ENCODE data around the gene NGB. TPM values are rescaled to one million over a fixed set of nuclear protein-coding genes. Genes with fewer than 3 reads are reported as not detected.

Gene NGB, protein sequence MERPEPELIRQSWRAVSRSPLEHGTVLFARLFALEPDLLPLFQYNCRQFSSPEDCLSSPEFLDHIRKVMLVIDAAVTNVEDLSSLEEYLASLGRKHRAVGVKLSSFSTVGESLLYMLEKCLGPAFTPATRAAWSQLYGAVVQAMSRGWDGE
- total RNA-seq: 0.23 TPM in 1 of 2 replicates, not detected in the other

DNA sequence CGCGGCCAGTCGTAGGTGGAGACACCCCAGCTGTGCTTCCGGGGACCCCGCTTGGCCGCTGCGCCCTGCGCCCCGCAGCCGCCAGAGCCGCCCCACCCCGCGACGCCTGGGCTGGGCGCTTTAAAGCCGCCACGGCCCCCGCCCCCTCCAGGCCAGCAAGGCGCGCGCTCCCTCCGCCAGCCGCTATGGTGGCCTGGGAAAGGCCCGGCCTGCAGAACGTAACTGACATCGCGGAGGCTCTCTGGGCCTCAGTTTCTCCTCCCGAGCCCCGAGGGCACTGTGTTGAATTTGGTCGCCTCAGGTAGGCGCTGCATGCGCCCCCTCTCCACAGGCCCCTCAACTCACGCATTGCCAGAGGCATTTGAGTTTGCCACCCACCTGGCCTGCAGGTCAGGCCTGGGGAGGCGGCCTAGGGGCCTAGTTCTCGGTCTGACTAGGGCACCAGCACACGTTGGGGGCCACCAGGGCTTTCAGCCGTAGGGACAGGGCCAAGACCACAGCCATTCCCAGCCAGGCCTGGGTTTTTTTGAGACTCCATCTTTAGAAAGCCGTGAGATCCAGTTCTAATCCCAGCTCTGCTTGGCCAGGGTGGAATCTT is at the start of gene NGB:
Gene NGB (minus strand): TSS at position 94 of the 598 bp plus-strand sequence. CDS start 269 bp downstream, outside the sequence.

DNA sequence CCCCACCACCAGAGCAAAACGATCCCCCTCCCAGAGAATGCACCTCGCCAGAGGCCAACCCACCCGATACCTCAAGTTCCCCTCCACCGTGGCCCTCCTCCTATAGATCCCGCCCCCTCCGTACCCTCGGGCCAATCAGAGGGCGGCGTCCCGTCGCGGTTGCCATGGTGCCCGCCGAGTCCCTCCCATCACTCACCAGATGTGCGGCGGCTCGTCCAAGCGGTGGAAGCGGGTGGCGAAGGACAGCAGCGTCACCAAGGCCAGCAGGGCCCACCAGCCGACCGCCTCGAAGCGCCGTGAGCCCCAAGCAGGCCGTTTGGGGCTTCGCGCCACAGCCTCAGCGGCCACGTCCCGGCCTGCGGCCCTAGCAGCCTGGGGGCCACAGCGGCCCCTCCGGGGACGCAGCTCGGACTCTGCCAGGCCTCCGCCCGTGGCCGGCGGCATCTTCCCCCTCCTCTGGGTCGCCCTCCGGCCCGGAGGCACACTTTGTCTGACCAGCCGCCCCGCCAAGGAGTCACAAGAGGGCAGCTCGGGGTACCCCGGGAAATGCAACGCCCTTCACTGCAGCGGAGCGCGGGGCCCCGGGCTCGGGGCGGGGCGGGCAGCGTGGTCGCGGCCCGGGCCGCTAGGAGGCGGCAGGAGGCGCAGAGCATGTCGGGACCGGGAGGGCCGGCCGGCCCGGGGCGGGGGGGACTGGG is 49.4 kb upstream of the NGB start, which contains the start of gene POMT2:
Gene POMT2 (minus strand): TSS at position 646 of the 698 bp plus-strand sequence. CDS start 202 bp downstream, at position 444.

Other genes starting within 250 kb of the NGB start
- 29.6 and 37.4 TPM in 2 replicates for gene IRF2BPL, start 242.5 kb downstream of the NGB start, total RNA-seq
- 13.1 and 16.5 TPM in 2 replicates for gene CIPC, start 172.9 kb downstream of the NGB start, total RNA-seq
- not detected in 2 replicates for gene ZDHHC22, start 129.4 kb downstream of the NGB start, total RNA-seq
- gene TMEM63C, start 89.4 kb downstream of the NGB start, total RNA-seq: 22.3 and 28.5 TPM in 2 replicates
- gene POMT2, start 49.7 kb upstream of the NGB start, total RNA-seq: 5.2 and 15.3 TPM in 2 replicates
- gene GSTZ1, start 49.8 kb upstream of the NGB start, total RNA-seq: 48.2 and 63.5 TPM in 2 replicates
- gene TMED8, start 105.9 kb upstream of the NGB start, total RNA-seq: 6.3 and 9.4 TPM in 2 replicates
- 0.35 and 0.56 TPM in 2 replicates for gene SAMD15, start 106.2 kb upstream of the NGB start, total RNA-seq
- 0.35 TPM in 1 of 2 replicates, not detected in the other for gene NOXRED1, start 152.3 kb upstream of the NGB start, total RNA-seq
- gene VIPAS39, start 186.4 kb upstream of the NGB start, total RNA-seq: 10.3 and 16.2 TPM in 2 replicates
- gene AHSA1, start 186.9 kb upstream of the NGB start, total RNA-seq: 162 and 164 TPM in 2 replicates
- 0.14 TPM in 1 of 2 replicates, not detected in the other for gene ISM2, start 227.6 kb upstream of the NGB start, total RNA-seq

All from airway epithelial cell (primary cell).